CD1c-positive myeloid dendritic cell (primary cell): ENCODE data around the gene CALHM4.
"Not testable (repeated sequence)": the region's sequence is repeated elsewhere in the genome, so short reads cannot be mapped to it uniquely, and the experiment has no call there.

Experiments used
- DNase-seq: peaks from one replicate; pipeline ENCODE4 v3.0.0-alpha.2; 2016; ENCODE audit errors: extremely low spot score

CALHM4 gene

GRCh38 chr6:116577486-116577885 is 23.9 kb downstream of the CALHM4 start:
- DNase-seq, result no peak

- DNase-seq, result no peak
These were observed 24.8 kb downstream of the CALHM4 start for GRCh38 chr6:116578335-116578734.

GRCh38 chr6:116579143-116579542 is 25.6 kb downstream of the CALHM4 start:
- no peak for DNase-seq

- DNase-seq, result no peak
These were observed 26.6 kb downstream of the CALHM4 start for GRCh38 chr6:116580198-116580597.

GRCh38 chr6:116586276-116586675 is 32.7 kb downstream of the CALHM4 start:
- DNase-seq, result no peak

- no peak for DNase-seq
These were observed 33.2 kb downstream of the CALHM4 start for GRCh38 chr6:116586738-116587137.

GRCh38 chr6:116595247-116595646 is 41.7 kb downstream of the CALHM4 start:
- DNase-seq, result no peak

- no peak for DNase-seq
These were observed 43.3 kb downstream of the CALHM4 start for GRCh38 chr6:116596815-116597214.

GRCh38 chr6:116603916-116604315 is 50.4 kb downstream of the CALHM4 start:
- not testable (repeated sequence) for DNase-seq

- not testable (repeated sequence) for DNase-seq
These were observed 51.3 kb downstream of the CALHM4 start for GRCh38 chr6:116604868-116605267.

- DNase-seq, result no peak
These were observed 52.4 kb downstream of the CALHM4 start for GRCh38 chr6:116605935-116606334.
